AG10803 (cell line): ENCODE measurements around the gene CRTAC1.
"Not testable (repeated sequence)": the region's sequence is repeated elsewhere in the genome, so short reads cannot be mapped to it uniquely, and the experiment has no call there.

Experiments
- DNase-seq: peaks from one replicate; pipeline ENCODE4 v3.0.0; 2010; ENCODE audit warnings: low read depth
- H3K4me3 ChIP-seq: 2 replicates; pipeline ENCODE4 v1.5.1; 2011; ENCODE audit warnings: mild to moderate bottlenecking, low read length, control low read depth
- CTCF ChIP-seq: conservative IDR thresholded peaks from 2 replicates; pipeline ENCODE4 v1.5.1; 2011; ENCODE audit warnings: mild to moderate bottlenecking, low read length, control low read depth, inconsistent platforms

CRTAC1 gene

GRCh38 chr10:97843281-97843671 lies 187.1 kb downstream of the CRTAC1 start:
- no peak for DNase-seq
- no peak for TF ChIP-seq CTCF
- H3K4me3 ChIP-seq, result no peak overlapping the region

- DNase-seq, result peak; percentile 25
Measured at GRCh38 chr10:97842656-97843280, 187.7 kb downstream of the CRTAC1 start.

GRCh38 chr10:97842114-97842513 lies 188.3 kb downstream of the CRTAC1 start:
- DNase-seq, H3K4me3 ChIP-seq: not testable (repeated sequence)

More at GRCh38 chr10:97842656-97843280, 187.7 kb downstream of the CRTAC1 start:
- H3K4me3 ChIP-seq, result no peak overlapping the region
- TF ChIP-seq CTCF, result no peak

- not testable (repeated sequence) for H3K4me3 ChIP-seq
Measured at GRCh38 chr10:97841166-97841565, 189.3 kb downstream of the CRTAC1 start.

GRCh38 chr10:97838091-97838490 lies 192.3 kb downstream of the CRTAC1 start:
- no peak overlapping the region for H3K4me3 ChIP-seq
- DNase-seq, result no peak
- TF ChIP-seq CTCF, result no peak

More at GRCh38 chr10:97841166-97841565, 189.3 kb downstream of the CRTAC1 start:
- not testable (repeated sequence) for DNase-seq

GRCh38 chr10:97836446-97836845 lies 194.0 kb downstream of the CRTAC1 start:
- TF ChIP-seq CTCF, result no peak
- H3K4me3 ChIP-seq, result no peak overlapping the region
- DNase-seq, result no peak

GRCh38 chr10:97831259-97831658 lies 199.2 kb downstream of the CRTAC1 start:
- H3K4me3 ChIP-seq, result no peak overlapping the region
- no peak for TF ChIP-seq CTCF
- DNase-seq, result no peak

- DNase-seq, result no peak
- no peak overlapping the region for H3K4me3 ChIP-seq
- no peak for TF ChIP-seq CTCF
Measured at GRCh38 chr10:97830064-97830463, 200.4 kb downstream of the CRTAC1 start.
